Loucy (cell line): Measurements from ENCODE around the gene SH3RF3.

Experiments used
- H2AFZ ChIP-seq: fragments of 200-600 bp; sonication (generic); 2 replicates; pipeline ENCODE4 v1.6.0; 2016; ENCODE audit warnings: antibody characterized with exemption, mild to moderate bottlenecking, low read length, moderate library complexity
- H3F3A ChIP-seq: fragments of 200-600 bp; 2 replicates; pipeline ENCODE4 v1.6.0; 2016; ENCODE audit warnings: antibody characterized with exemption, low read depth, mild to moderate bottlenecking
- H3K27me3 ChIP-seq: fragments of 200-600 bp; sonication (generic); 2 replicates; pipeline ENCODE4 v1.6.1; 2014; ENCODE audit warnings: low read length, mild to moderate bottlenecking; ENCODE audit not compliant: insufficient read depth, poor library complexity, severe bottlenecking
- H3K36me3 ChIP-seq: fragments of 200-600 bp; sonication (generic); 2 replicates; pipeline ENCODE4 v1.6.1; 2016; ENCODE audit warnings: low read length; ENCODE audit not compliant: insufficient read depth
- H3K4me1 ChIP-seq: fragments of 200-600 bp; sonication (generic); 2 replicates; pipeline ENCODE4 v1.5.1; 2014; ENCODE audit warnings: low read length, mild to moderate bottlenecking; ENCODE audit not compliant: insufficient read depth, poor library complexity, severe bottlenecking
- H3K4me2 ChIP-seq: fragments of 200-600 bp; sonication (generic); 2 replicates; pipeline ENCODE4 v1.6.0; 2014; ENCODE audit warnings: antibody characterized with exemption, low read length, low read depth, mild to moderate bottlenecking; ENCODE audit not compliant: poor library complexity, severe bottlenecking
- H3K4me3 ChIP-seq: fragments of 200-600 bp; sonication (generic); 2 replicates; pipeline ENCODE4 v1.5.1; 2014; ENCODE audit warnings: low read length, mild to moderate bottlenecking, mixed read lengths; ENCODE audit not compliant: poor library complexity, severe bottlenecking
- H3K79me2 ChIP-seq: fragments of 200-600 bp; sonication (generic); 2 replicates; pipeline ENCODE4 v1.6.1; 2014; ENCODE audit warnings: low read length; ENCODE audit not compliant: insufficient read depth
- H3K9ac ChIP-seq: fragments of 200-600 bp; sonication (generic); 2 replicates; pipeline ENCODE4 v1.6.0; 2014; ENCODE audit warnings: mild to moderate bottlenecking, low read depth, low read length, moderate library complexity; ENCODE audit not compliant: poor library complexity, severe bottlenecking
- H3K9me2 ChIP-seq: fragments of 200-600 bp; sonication (generic); replicated peaks from 2 replicates; pipeline ENCODE4 v1.6.1; 2016; ENCODE audit warnings: low read depth, low read length, mixed read lengths
- H3K9me3 ChIP-seq: fragments of 200-600 bp; sonication (generic); 2 replicates; pipeline ENCODE4 v1.6.1; 2014; ENCODE audit warnings: mild to moderate bottlenecking, antibody characterized with exemption, low read length, low read depth; ENCODE audit not compliant: insufficient read depth
- H4K20me1 ChIP-seq: fragments of 200-600 bp; sonication (generic); 2 replicates; pipeline ENCODE4 v1.6.0; 2014; ENCODE audit warnings: antibody characterized with exemption, low read length, mild to moderate bottlenecking; ENCODE audit not compliant: insufficient read depth, poor library complexity, severe bottlenecking
- CTCF ChIP-seq: fragments of 200-600 bp; sonication (generic); conservative IDR thresholded peaks from 2 replicates; pipeline ENCODE4 v1.5.1; 2014; ENCODE audit warnings: mild to moderate bottlenecking, antibody characterized with exemption, low read length
- EZH2phosphoT487 ChIP-seq: fragments of 200-600 bp; IDR thresholded peaks from 2 replicates; pipeline ENCODE4 v1.6.1; 2018; ENCODE audit warnings: antibody characterized with exemption, mild to moderate bottlenecking, moderate library complexity, borderline replicate concordance

SH3RF3 gene

GRCh38 chr2:109497911-109498870 is 369.2 kb downstream of the SH3RF3 start:
- Histone ChIP-seq H3K4me2 (no peak overlapping the region), H3K9me3 (no peaks in the 10 kb centered on the region), H3K27me3 (no peaks in the 10 kb centered on the region), H4K20me1 (no peaks in the 10 kb centered on the region), H3K9ac (no peak overlapping the region), H3F3A (no peaks in the 10 kb centered on the region), H3K4me1 (no peaks in the 10 kb centered on the region), H3K4me3 (no peak overlapping the region), H3K79me2 (no peaks in the 10 kb centered on the region), H2AFZ (no peak overlapping the region), H3K9me2 (no peaks in the 10 kb centered on the region), H3K36me3 (peaks cover under 1% of the 10 kb centered on the region; the same call in 1 of the 2 replicates)
- TF ChIP-seq CTCF (no peak), EZH2phosphoT487 (no peak)

GRCh38 chr2:109498906-109499305 is 369.9 kb downstream of the SH3RF3 start:
- Histone ChIP-seq H2AFZ (no peak overlapping the region), H3K9me2 (no peaks in the 10 kb centered on the region), H3K27me3 (no peaks in the 10 kb centered on the region), H4K20me1 (no peaks in the 10 kb centered on the region), H3K36me3 (no peaks in the 10 kb centered on the region), H3K9me3 (no peaks in the 10 kb centered on the region), H3K79me2 (no peaks in the 10 kb centered on the region), H3K9ac (no peak overlapping the region), H3K4me1 (no peaks in the 10 kb centered on the region), H3K4me2 (no peak overlapping the region), H3F3A (no peaks in the 10 kb centered on the region), H3K4me3 (no peak overlapping the region)
- TF ChIP-seq EZH2phosphoT487: no peak
- no peak for TF ChIP-seq CTCF

GRCh38 chr2:109499566-109499965 is 370.6 kb downstream of the SH3RF3 start:
- Histone ChIP-seq H3K4me3 (no peak overlapping the region), H3K9ac (no peak overlapping the region), H3K9me3 (no peaks in the 10 kb centered on the region), H2AFZ (no peak overlapping the region), H3K4me2 (no peak overlapping the region), H3K9me2 (no peaks in the 10 kb centered on the region), H3K79me2 (no peaks in the 10 kb centered on the region), H3K4me1 (no peaks in the 10 kb centered on the region), H4K20me1 (no peaks in the 10 kb centered on the region), H3F3A (no peaks in the 10 kb centered on the region), H3K36me3 (no peaks in the 10 kb centered on the region), H3K27me3 (no peaks in the 10 kb centered on the region)
- no peak for TF ChIP-seq CTCF
- no peak for TF ChIP-seq EZH2phosphoT487
